ENCODE measurements around the gene ELAPOR2.

Gene ELAPOR2

GRCh38 chr7:87059525-87060287 lies at the start of gene ELAPOR2:
Gene ELAPOR2 (minus strand): TSS chr7:87059654. CDS start chr7:87059513, 141 bp downstream.
- Histone ChIP-seq H3K4me2 (peak within 1 kb of the TSS; percentile 83), H3K9ac (peak within 1 kb of the TSS; percentile 66), H2AFZ (ENCODE audit: low read depth) (peak within 1 kb of the TSS; percentile 97), H3K79me2 (ENCODE audit: insufficient read depth, low read depth) (no peaks in the 10 kb centered on the region), H3K36me3 (ENCODE audit: insufficient read depth) (no peaks in the 10 kb centered on the region), H3K4me3 (IDR thresholded peaks at IDR 0.05; ENCODE audit: insufficient read depth, low read depth, low read length) (peak within 1 kb of the TSS; percentile 47), H3K27ac (peak within 1 kb of the TSS; percentile 58), H3K27me3 (ENCODE audit: insufficient read depth, low read depth) (no peaks in the 10 kb centered on the region), H4K20me1 (ENCODE audit: insufficient read depth) (no peaks in the 10 kb centered on the region), H3K4me1 (ENCODE audit: low read depth, poor library complexity, severe bottlenecking) (peaks cover 19% of the 10 kb centered on the region)
- peak; percentile 61 for TF ChIP-seq CTCF (conservative IDR thresholded peaks at IDR 0.05; ENCODE audit: low read depth, low read length)

GRCh38 chr7:87107949-87108776 lies 48.7 kb upstream of the ELAPOR2 start:
- H3K9ac ChIP-seq = no peak overlapping the region
- H2AFZ ChIP-seq (ENCODE audit: low read depth) = no peak overlapping the region
- H4K20me1 ChIP-seq (ENCODE audit: insufficient read depth) = no peaks in the 10 kb centered on the region
- H3K4me2 ChIP-seq = no peak overlapping the region
- no peaks in the 10 kb centered on the region for H3K79me2 ChIP-seq (ENCODE audit: insufficient read depth, low read depth)
- no peaks in the 10 kb centered on the region for H3K36me3 ChIP-seq (ENCODE audit: insufficient read depth)
- H3K4me1 ChIP-seq (ENCODE audit: low read depth, poor library complexity, severe bottlenecking) = no peaks in the 10 kb centered on the region
- H3K27me3 ChIP-seq (ENCODE audit: insufficient read depth, low read depth) = no peaks in the 10 kb centered on the region
- no peak overlapping the region for H3K4me3 ChIP-seq (IDR thresholded peaks at IDR 0.05; ENCODE audit: insufficient read depth, low read depth, low read length)
- H3K27ac ChIP-seq = no peak overlapping the region
- TF ChIP-seq CTCF (conservative IDR thresholded peaks at IDR 0.05; ENCODE audit: low read depth, low read length) = no peak

GRCh38 chr7:87106974-87107612 lies 47.6 kb upstream of the ELAPOR2 start:
- Histone ChIP-seq H2AFZ (ENCODE audit: low read depth) (no peak overlapping the region), H3K79me2 (ENCODE audit: insufficient read depth, low read depth) (no peaks in the 10 kb centered on the region), H3K9ac (no peak overlapping the region), H3K36me3 (ENCODE audit: insufficient read depth) (no peaks in the 10 kb centered on the region), H3K4me2 (no peak overlapping the region), H3K27me3 (ENCODE audit: insufficient read depth, low read depth) (no peaks in the 10 kb centered on the region), H3K27ac (no peak overlapping the region), H3K4me3 (IDR thresholded peaks at IDR 0.05; ENCODE audit: insufficient read depth, low read depth, low read length) (no peak overlapping the region), H4K20me1 (ENCODE audit: insufficient read depth) (no peaks in the 10 kb centered on the region), H3K4me1 (ENCODE audit: low read depth, poor library complexity, severe bottlenecking) (no peaks in the 10 kb centered on the region)
- no peak for TF ChIP-seq CTCF (conservative IDR thresholded peaks at IDR 0.05; ENCODE audit: low read depth, low read length)

GRCh38 chr7:87105401-87105800 lies 45.9 kb upstream of the ELAPOR2 start:
- no peaks in the 10 kb centered on the region for H3K27me3 ChIP-seq (ENCODE audit: insufficient read depth, low read depth)
- no peaks in the 10 kb centered on the region for H3K4me1 ChIP-seq (ENCODE audit: low read depth, poor library complexity, severe bottlenecking)
- H3K36me3 ChIP-seq (ENCODE audit: insufficient read depth) = no peaks in the 10 kb centered on the region
- H3K79me2 ChIP-seq (ENCODE audit: insufficient read depth, low read depth) = no peaks in the 10 kb centered on the region
- no peak for TF ChIP-seq CTCF (conservative IDR thresholded peaks at IDR 0.05; ENCODE audit: low read depth, low read length)
- H3K4me2 ChIP-seq = no peak overlapping the region
- no peak overlapping the region for H2AFZ ChIP-seq (ENCODE audit: low read depth)
- no peak overlapping the region for H3K9ac ChIP-seq
- no peaks in the 10 kb centered on the region for H4K20me1 ChIP-seq (ENCODE audit: insufficient read depth)
- H3K4me3 ChIP-seq (IDR thresholded peaks at IDR 0.05; ENCODE audit: insufficient read depth, low read depth, low read length) = no peak overlapping the region
- no peak overlapping the region for H3K27ac ChIP-seq
